IPS DF 19.7 (cell line): ENCODE measurements around the gene FAM131A.

Source experiments
- DNase-seq: peaks from one replicate; pipeline ENCODE4 v3.0.0-alpha.2; 2013; ENCODE audit warnings: low read depth, low spot score

Gene FAM131A

GRCh38 chr3:184357248-184358123 is 20.1 kb downstream of the FAM131A start:
- DNase-seq = no peak

DNA sequence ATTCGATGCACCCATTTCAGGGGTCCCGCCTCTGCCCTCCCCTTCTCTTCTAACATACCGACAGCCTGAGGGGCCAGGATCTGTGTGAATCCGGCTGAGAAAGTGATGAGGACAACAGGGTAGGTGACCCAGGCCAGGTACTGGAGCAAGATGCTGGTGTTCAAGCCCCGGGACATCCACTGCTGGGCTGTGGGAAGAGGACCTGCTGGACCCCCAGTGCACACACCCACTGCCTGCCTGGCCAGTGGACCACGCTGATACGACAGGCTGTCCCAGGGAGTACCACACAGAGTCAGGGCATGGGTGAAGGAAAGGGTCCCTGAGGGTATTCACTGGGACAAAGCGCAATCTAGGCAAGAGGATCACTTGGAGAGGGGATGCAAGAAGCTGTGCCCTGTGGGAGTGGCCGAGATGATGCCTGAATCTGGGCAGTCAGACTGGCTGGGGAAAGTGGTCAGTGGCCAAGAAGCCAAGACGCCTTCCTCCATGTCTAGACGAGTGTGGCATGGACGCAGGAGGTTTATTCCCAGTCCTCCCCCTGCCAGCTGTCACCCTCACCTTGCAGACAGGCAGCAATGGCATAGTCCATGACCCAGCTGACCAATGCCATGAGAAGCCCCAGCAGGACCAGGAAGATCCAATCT is 20.8 kb downstream of the FAM131A start:
- no peak for DNase-seq

DNA sequence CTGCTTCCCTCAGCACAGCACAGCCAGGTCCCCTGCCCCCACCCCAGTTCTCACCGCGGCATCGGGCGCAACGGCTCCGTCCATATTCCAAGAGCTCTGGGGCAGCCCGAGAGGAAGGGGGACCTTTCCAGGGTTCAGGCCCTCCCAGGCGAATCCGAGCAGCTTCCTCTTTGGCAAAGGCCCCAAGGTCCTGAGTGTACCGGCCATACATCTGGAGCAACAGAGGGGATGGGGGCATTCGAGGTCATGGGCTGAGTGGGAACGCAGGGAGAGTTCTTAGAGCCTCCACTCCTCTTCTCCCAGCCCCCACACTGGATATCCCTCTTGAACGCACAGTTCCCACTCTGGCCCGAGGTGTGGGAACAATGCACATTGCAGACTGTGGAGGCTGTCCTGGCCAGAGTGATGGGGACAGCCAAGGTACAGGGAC is 21.5 kb downstream of the FAM131A start:
- no peak for DNase-seq

GRCh38 chr3:184359610-184360009 is 22.2 kb downstream of the FAM131A start:
- DNase-seq = no peak

- no peak for DNase-seq
Measured at GRCh38 chr3:184360070-184360928, 22.9 kb downstream of the FAM131A start.

DNA sequence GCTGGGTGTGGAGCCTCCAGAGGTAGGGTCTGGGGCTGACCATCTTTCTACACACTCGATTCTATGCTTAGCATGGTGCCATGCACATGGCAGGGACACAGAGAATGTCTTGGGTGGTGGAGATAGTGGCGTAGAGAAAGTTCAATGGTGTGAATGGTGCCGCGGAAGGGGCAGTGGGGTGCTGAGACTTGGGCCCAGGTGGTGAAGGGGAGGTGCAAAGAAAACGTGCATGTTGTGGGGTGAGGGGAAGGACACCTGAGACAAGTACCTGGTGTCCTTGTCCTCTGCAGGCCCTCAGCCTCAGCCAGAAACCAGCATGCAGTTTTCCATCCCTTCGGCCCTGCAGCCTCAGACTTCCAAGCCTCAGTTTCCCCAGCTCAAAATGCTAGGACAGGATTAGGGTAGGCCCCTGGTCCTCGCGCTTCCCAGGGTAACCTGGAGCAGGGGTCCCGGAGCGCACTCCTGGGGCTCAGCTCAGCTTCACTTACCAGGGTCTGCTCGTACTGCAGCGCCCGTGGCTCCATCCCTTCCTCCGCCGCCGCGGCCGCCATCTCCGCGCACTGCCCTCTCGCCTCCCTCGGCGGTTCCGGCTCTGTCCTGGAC is 23.6 kb downstream of the FAM131A start:
- no peak for DNase-seq

DNA sequence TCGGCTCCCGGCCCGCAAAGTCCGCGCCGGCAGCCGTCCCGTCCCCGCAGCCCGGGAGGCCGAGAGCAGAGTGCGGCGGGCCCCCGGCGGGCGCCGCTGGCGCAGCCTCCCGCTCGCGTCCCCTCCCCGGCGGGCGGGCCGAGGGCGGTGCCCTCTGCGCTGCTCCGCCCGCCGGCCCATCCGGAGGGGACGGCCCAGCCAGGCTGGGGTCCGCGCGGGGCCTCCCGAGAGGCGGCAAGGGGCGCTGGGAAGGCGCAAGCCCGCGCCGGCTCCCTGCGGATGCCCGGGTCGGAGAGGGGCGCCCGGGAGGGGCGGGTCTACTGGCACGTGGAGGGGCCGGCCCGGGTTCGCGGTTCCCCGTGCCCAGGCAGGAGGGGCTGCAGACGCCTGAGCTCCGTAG is 24.1 kb downstream of the FAM131A start, which contains the start of the genes CLCN2 and POLR2H:
Gene CLCN2 (minus strand): TSS at position 74 of the 400 bp plus-strand sequence. CDS start 126 bp downstream, outside the sequence.
Gene POLR2H (plus strand): TSS at position 179 of the 400 bp plus-strand sequence. CDS start 1,783 bp downstream, outside the sequence.
- no peak for DNase-seq

GRCh38 chr3:184361932-184362667 is 24.7 kb downstream of the FAM131A start:
- no peak for DNase-seq

DNA sequence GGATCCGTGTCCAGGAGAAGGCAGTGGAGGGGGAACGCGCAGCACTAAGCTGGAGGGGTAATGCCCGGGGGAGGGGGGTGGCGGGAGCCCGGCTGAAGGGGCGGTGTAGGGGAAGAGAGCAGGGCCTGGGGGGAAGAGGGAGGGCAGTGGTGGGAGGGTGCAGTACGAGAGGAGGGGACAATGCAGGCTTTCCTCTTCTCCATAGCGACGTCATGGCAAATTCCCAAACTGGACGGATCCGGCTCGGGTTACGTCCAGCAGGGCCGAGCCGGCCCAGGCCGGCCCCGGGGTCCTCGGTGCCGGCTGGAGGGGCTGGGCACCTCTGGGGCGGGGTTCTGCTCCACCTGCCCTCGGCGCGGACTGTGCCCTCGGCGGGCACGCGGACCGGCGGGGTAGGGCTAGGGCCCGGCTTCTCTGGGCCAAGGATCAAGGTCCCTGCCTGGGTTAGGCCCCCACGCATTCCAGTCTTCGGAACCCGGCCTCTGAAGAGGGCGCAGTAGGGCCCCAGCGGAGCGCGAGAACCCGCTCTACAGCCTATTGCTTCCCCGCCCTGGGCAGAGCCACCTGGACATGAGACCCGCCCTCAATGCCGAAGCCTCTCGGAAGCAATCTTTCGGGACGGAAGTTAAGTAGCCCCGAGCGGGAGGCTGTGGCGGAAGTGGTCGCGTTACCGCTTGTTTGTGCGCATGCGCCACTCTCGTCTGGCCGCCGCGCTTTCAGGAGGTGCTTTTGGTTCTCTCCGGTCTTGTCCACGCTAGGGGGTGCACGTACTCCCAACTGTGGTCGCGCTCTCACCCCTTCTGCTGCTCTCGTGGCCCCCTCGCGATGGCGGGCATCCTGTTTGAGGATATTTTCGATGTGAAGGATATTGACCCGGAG is 25.5 kb downstream of the FAM131A start:
- DNase-seq = peak; percentile 93

DNA sequence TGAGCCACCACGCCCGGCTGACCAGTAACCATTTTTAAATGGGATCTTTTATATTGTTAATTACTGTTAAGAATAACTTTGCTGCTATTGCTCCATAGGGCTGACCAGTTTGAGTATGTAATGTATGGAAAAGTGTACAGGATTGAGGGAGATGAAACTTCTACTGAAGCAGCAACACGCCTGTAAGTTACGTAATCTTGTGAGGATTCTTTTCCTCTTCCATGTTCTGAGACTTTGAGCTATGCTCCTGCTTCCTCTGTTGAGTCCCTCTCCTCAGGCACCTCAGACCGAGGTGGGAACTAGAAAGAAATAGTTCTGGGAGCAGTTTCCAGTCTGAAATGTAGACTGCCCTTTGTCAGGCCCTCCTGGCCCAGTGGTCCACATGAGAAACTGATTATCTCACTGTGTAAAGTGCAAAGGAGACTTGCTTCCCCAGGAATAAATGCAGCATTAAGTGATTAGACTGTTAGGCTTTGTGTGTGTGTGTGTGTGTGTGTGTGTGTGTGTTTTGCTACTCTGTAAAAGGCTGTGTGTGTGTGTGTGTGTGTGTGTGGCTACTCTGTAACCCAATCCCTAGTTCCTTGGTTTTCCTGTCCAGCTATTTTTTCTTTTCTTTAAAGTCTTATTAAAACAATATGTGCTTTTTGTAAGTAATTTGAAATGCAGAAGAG is 29.4 kb downstream of the FAM131A start:
- no peak for DNase-seq

GRCh38 chr3:184368116-184368515 is 30.7 kb downstream of the FAM131A start:
- DNase-seq = no peak

DNA sequence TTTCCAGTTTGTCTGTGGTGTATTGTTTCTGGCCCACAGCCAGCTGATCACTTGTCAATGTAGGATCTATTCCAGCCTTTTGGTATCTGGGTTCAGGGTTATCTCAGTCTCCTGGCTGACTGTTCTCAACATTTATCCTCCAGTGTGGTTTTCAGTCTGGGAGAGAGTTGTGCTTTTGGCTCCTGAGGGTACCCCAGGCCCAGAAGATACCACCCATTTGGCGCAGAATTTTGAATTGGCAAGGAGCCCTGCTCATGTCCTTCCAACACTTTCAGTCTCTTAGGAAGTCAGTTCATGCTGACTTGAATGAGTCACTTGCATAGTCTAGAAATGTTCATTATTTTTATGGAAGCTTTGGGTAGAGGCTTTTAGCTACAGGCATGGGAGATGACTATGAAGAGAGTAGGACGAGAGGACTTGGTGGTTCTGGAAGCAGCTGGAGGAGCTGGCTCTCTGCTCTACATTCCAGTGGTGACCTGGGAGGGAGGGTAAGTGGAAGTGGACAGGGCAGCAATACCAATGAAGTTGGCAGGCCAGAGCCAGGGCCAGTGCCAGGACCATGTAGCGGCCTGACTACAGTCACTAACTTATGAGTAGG is 31.3 kb downstream of the FAM131A start:
- DNase-seq = no peak

GRCh38 chr3:184371570-184372018 is 34.2 kb downstream of the FAM131A start:
- DNase-seq = peak; percentile 82

DNA sequence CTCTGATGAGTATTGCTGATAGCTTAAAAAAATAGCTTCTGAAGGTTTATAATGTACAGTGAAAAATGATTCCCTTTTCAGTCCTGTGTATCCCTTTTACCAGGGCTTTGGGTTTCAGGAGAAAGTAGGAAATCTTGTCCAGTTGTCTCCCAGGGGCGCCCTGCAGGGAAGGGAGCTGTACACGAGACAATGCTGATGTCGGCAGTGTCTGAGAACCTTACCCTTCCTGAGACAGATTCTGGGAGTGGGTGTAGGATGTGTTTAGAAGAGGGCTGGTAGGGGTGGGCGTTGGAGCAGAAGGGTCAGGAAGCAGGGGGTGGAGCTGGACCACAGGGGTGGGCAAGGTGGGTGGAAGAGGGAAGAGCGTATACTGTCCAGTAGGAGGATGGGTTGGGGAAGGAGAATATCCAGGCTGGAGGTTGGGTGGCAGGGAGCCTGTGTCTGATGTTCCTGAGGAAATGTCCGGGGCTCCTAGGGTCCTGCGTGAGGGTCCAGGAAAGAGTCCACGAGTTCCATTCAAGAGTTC is 35.0 kb downstream of the FAM131A start:
- no peak for DNase-seq

DNA sequence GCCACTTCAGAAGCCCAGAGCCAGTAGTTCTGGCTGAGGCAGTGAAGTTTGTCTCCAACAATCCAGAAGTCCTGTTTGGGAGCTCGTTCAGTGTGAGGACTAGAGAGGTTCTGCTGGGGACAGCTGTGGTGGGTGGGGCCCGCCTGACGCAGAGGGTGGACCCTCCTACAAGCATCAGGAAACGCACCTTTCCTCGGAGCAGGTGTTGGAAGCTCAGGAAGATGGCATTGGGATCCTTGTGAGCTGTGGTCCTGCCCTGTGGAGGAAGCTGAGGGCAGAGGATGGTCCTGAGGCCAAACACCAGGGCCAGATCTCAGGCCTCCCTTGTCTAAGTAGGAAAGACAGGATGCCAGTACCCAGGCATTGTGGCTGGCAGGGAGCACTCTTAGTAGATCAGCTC is 35.5 kb downstream of the FAM131A start:
- DNase-seq = no peak

GRCh38 chr3:184373422-184373821 is 36.0 kb downstream of the FAM131A start:
- no peak for DNase-seq

DNA sequence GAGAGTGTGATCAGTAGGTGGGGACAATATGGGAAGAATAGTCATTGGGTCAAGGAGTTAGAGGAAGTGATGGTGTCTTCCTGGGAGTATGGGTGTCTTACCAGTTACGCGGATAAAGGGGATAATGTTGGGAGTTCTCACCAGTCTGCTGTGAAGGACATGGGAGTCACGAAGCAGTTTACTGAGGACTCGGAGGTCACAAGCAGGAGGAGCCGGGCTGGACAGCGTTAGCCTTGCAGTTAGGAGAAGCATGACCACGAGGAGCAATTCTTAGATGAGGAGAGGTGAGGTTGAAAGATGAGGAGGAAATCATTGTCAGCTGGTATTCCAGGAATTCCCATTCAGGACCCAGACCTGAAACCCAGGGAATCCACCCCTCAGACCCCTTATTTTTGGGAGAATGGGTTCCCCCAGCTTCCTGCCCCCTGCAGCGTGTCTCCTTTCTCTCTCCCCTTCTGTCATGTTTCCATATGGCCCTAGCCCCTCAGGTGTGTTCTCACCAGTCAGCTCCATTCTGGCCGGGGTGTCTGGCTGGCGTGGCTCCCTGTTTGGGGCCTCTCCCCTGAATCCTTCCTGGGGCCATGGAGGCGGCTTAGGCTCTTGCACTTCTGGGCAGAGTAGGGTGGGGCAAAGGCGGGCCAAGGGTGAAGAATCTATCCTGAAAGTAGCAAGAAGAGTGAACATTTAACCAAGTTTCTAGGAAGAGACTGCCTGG is 38.5 kb downstream of the FAM131A start:
- no peak for DNase-seq

- no peak for DNase-seq
Measured at GRCh38 chr3:184377374-184377773, 40.0 kb downstream of the FAM131A start.
